Caco-2 (cell line): ENCODE results near the gene SORCS2. TPM values are rescaled to one million over a fixed set of nuclear protein-coding genes. Genes with fewer than 3 reads are reported as not detected.

ENCODE experiments used
- BruUV-seq: library from RNA; stranded (reverse); fragments of 400-500 nt; replicated peaks from 2 replicates; lab custom pipeline; 2021; lab: Mats Ljungman, UMichigan
- CTCF ChIA-PET: fragments of 300-600 bp; sonication (Branson Sonifier 250); formaldehyde crosslinking; loops from one replicate; lab custom pipeline; 2022; ENCODE audit warnings: antibody characterized with exemption; lab: Charles Lee
- POLR2A ChIA-PET: fragments of 300-600 bp; sonication (Branson Sonifier 250); formaldehyde crosslinking; loops from one replicate; lab custom pipeline; 2022; ENCODE audit warnings: antibody characterized with exemption; lab: Charles Lee
- DNase-seq, 2 experiments: peaks; one replicate each; pipeline versions ENCODE4 v3.0.0 to v3.0.0-alpha.2; 2020 to 2022
- H3K27me3 ChIP-seq: replicated peaks from 2 replicates; pipeline ENCODE4 v1.6.0; 2011; ENCODE audit warnings: low read length; ENCODE audit not compliant: control insufficient read depth, insufficient read depth
- H3K36me3 ChIP-seq: 2 replicates; pipeline ENCODE4 v1.5.1; 2011; ENCODE audit warnings: low read length; ENCODE audit not compliant: control insufficient read depth, insufficient read depth
- H3K4me1 ChIP-seq: fragments of 250-450 bp; sonication (Bioruptor Pico); 2 replicates; pipeline ENCODE4 v1.5.1; 2020; ENCODE audit warnings: mild to moderate bottlenecking
- H3K4me3 ChIP-seq: 2 replicates; pipeline ENCODE4 v1.5.1; 2011; ENCODE audit warnings: low read depth, mild to moderate bottlenecking, control low read depth, low read length
- H3K9me3 ChIP-seq: fragments of 250-450 bp; sonication (Bioruptor Pico); 2 replicates; pipeline ENCODE4 v1.5.1; 2020; ENCODE audit warnings: mild to moderate bottlenecking, moderate library complexity
- H3K27ac Mint-ChIP-seq: one replicate; pipeline ENCODE4 v1.8.0; 2022; ENCODE audit warnings: mixed read lengths; ENCODE audit not compliant: unreplicated experiment
- H3K27me3 Mint-ChIP-seq: one replicate; pipeline ENCODE4 v1.8.0; 2022; ENCODE audit warnings: mixed read lengths; ENCODE audit not compliant: insufficient read depth, unreplicated experiment
- H3K36me3 Mint-ChIP-seq: one replicate; pipeline ENCODE4 v1.8.0; 2022; ENCODE audit warnings: mild to moderate bottlenecking, mixed read lengths; ENCODE audit not compliant: insufficient read depth, unreplicated experiment
- H3K4me1 Mint-ChIP-seq: one replicate; pipeline ENCODE4 v1.8.0; 2022; ENCODE audit warnings: low read depth, mixed read lengths; ENCODE audit not compliant: unreplicated experiment
- H3K4me3 Mint-ChIP-seq: one replicate; pipeline ENCODE4 v1.8.0; 2022; ENCODE audit warnings: mild to moderate bottlenecking, moderate library complexity, mixed read lengths; ENCODE audit not compliant: unreplicated experiment
- H3K9me3 Mint-ChIP-seq: one replicate; pipeline ENCODE4 v1.8.0; 2022; ENCODE audit warnings: mixed read lengths; ENCODE audit not compliant: unreplicated experiment
- intact Hi-C: fragments of 100-400 bp; cut with micrococcal nuclease; formaldehyde crosslinking; loops from one replicate; pipeline ENCODE4 v1.10.0; 2022; ENCODE audit not compliant: unreplicated experiment
- total RNA-seq: library from RNA; stranded (reverse); gene quantifications from 2 replicates; pipeline ENCODE4 v1.2.3, GENCODE V29; 2022
- TF ChIP-seq, protein P1 (sequence below), 2 experiments: fragments of 200-600 bp in 1 of 2; IDR thresholded peaks; 1 replicate in 1 of 2; 2 replicates in 1 of 2; pipeline versions ENCODE4 v1.5.1 to v1.8.0; 2011 to 2022; ENCODE audit warnings: antibody characterized with exemption in 1 of 2, control low read depth in 1 of 2, inconsistent platforms in 1 of 2, low read depth in 1 of 2, low read length in 1 of 2, mild to moderate bottlenecking in 1 of 2, moderate library complexity in 1 of 2; ENCODE audit not compliant: insufficient read depth in 1 of 2, severe bottlenecking in 1 of 2, unreplicated experiment in 1 of 2

SORCS2 gene
- total RNA-seq, 1 experiment from 2014 or later, result 1.6 TPM

DNA sequence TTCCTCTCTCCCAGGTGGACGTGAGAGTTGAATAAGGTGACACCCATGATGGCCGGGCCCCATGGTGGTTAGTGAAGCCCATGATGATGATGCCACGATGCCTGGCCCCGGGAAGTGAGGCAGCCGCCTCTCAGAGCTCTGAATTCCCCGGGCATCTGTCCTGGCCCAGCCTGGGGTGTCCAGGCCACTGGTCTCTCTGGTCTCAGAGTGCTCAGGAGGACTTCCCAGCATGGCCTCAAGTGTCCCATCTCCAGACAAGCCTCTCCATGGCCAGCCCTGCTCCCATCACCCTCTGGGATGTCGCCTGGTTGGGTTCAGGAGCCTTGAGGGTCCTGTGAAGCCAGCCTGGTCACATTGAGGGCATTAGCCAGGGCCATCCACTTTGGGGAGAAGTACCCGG is 267.1 kb downstream of the SORCS2 start:
- H3K36me3 Mint-ChIP-seq, result no peaks in the 10 kb centered on the region
- CTCF ChIA-PET, result no interaction called here
- no peaks in the 10 kb centered on the region for H3K4me1 ChIP-seq
- H3K27me3 Mint-ChIP-seq, result no peaks in the 10 kb centered on the region
- peaks cover 6% of the 10 kb centered on the region for H3K4me1 Mint-ChIP-seq
- H3K36me3 ChIP-seq, result no peaks in the 10 kb centered on the region
- H3K27ac Mint-ChIP-seq, result no peak overlapping the region
- H3K9me3 Mint-ChIP-seq, result no peaks in the 10 kb centered on the region
- POLR2A ChIA-PET, result no interaction called here
- no TSS peak for BruUV-seq
- no peaks in the 10 kb centered on the region for H3K9me3 ChIP-seq
- DNase-seq, result no peak
- TF ChIP-seq, protein P1, sequence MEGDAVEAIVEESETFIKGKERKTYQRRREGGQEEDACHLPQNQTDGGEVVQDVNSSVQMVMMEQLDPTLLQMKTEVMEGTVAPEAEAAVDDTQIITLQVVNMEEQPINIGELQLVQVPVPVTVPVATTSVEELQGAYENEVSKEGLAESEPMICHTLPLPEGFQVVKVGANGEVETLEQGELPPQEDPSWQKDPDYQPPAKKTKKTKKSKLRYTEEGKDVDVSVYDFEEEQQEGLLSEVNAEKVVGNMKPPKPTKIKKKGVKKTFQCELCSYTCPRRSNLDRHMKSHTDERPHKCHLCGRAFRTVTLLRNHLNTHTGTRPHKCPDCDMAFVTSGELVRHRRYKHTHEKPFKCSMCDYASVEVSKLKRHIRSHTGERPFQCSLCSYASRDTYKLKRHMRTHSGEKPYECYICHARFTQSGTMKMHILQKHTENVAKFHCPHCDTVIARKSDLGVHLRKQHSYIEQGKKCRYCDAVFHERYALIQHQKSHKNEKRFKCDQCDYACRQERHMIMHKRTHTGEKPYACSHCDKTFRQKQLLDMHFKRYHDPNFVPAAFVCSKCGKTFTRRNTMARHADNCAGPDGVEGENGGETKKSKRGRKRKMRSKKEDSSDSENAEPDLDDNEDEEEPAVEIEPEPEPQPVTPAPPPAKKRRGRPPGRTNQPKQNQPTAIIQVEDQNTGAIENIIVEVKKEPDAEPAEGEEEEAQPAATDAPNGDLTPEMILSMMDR (IDR thresholded peaks at IDR 0.05; ENCODE audit: insufficient read depth in 1 of 2, low read depth in 1 of 2, low read length in 1 of 2, severe bottlenecking in 1 of 2, unreplicated experiment in 1 of 2), result no peak
- H3K4me3 ChIP-seq, result no peak overlapping the region
- no peak overlapping the region for H3K4me3 Mint-ChIP-seq
- H3K27me3 ChIP-seq, result no peaks in the 10 kb centered on the region
- intact Hi-C loops, result no loop called here

GRCh38 chr4:7460566-7460965 is 268.2 kb downstream of the SORCS2 start:
- Mint-ChIP-seq H3K36me3 (no peaks in the 10 kb centered on the region), H3K27me3 (no peaks in the 10 kb centered on the region), H3K27ac (no peak overlapping the region), H3K4me1 (peaks cover 6% of the 10 kb centered on the region), H3K4me3 (no peak overlapping the region), H3K9me3 (no peaks in the 10 kb centered on the region)
- no peak overlapping the region for H3K4me3 ChIP-seq
- POLR2A ChIA-PET, result no interaction called here
- CTCF ChIA-PET, result interaction anchor here (0.8 kb wide), 1 partner anchor 10 kb away, joined by 3 read pairs; no protein-coding TSS in a partner anchor
- intact Hi-C loops, result no loop called here
- no peaks in the 10 kb centered on the region for H3K4me1 ChIP-seq
- H3K27me3 ChIP-seq, result no peaks in the 10 kb centered on the region
- TF ChIP-seq, protein P1 (IDR thresholded peaks at IDR 0.05; ENCODE audit: insufficient read depth in 1 of 2, low read depth in 1 of 2, low read length in 1 of 2, severe bottlenecking in 1 of 2, unreplicated experiment in 1 of 2), result no peak
- no peak for DNase-seq
- BruUV-seq, result no TSS peak
- H3K9me3 ChIP-seq, result no peaks in the 10 kb centered on the region
- H3K36me3 ChIP-seq, result no peaks in the 10 kb centered on the region

GRCh38 chr4:7461230-7461629 is 268.9 kb downstream of the SORCS2 start:
- H3K27me3 ChIP-seq, result no peaks in the 10 kb centered on the region
- no TSS peak for BruUV-seq
- POLR2A ChIA-PET, result no interaction called here
- peaks cover 4% of the 10 kb centered on the region; the same call in 1 of the 2 replicates for H3K9me3 ChIP-seq
- TF ChIP-seq, protein P1 (IDR thresholded peaks at IDR 0.05; ENCODE audit: insufficient read depth in 1 of 2, low read depth in 1 of 2, low read length in 1 of 2, severe bottlenecking in 1 of 2, unreplicated experiment in 1 of 2), result peak in 1 of 2 experiments; percentile 12
- DNase-seq, result no peak
- CTCF ChIA-PET, result interaction anchor here (1.3 kb wide), 1 partner anchor 67 kb away, joined by 4 read pairs; no protein-coding TSS in a partner anchor
- H3K36me3 ChIP-seq, result no peaks in the 10 kb centered on the region
- no peaks in the 10 kb centered on the region for H3K9me3 Mint-ChIP-seq
- H3K36me3 Mint-ChIP-seq, result no peaks in the 10 kb centered on the region
- no peak overlapping the region for H3K4me3 ChIP-seq
- H3K4me1 ChIP-seq, result no peaks in the 10 kb centered on the region
- intact Hi-C loops, result no loop called here
- no peaks in the 10 kb centered on the region for H3K27me3 Mint-ChIP-seq
- no peak overlapping the region for H3K27ac Mint-ChIP-seq
- peaks cover 6% of the 10 kb centered on the region for H3K4me1 Mint-ChIP-seq
- H3K4me3 Mint-ChIP-seq, result no peak overlapping the region
